ENCODE measurements around the gene APOBEC3C. TPM values are rescaled to one million over a fixed set of nuclear protein-coding genes. Genes with fewer than 3 reads are reported as not detected.
"Not testable (repeated sequence)": the region's sequence is repeated elsewhere in the genome, so short reads cannot be mapped to it uniquely, and the experiment has no call there.

Gene APOBEC3C
- total RNA-seq, 1 donor from 2014 or later: 4.2 TPM

GRCh38 chr22:38981005-38981991 is 32.8 kb upstream of the APOBEC3C start:
- H3K9me3 Mint-ChIP-seq (ENCODE audit: low read depth): peaks cover 9% of the 10 kb centered on the region

GRCh38 chr22:38981992-38982927 is 31.8 kb upstream of the APOBEC3C start, which contains the start of gene APOBEC3B:
Gene APOBEC3B (plus strand): TSS chr22:38982347. CDS start chr22:38982454, 107 bp downstream.
- H3K4me3 Mint-ChIP-seq (ENCODE audit: low read depth): peak within 1 kb of the TSS; percentile 19
- TF ChIP-seq CTCF (IDR thresholded peaks at IDR 0.05; ENCODE audit: unreplicated experiment): no peak
- H3K27ac Mint-ChIP-seq: peak within 1 kb of the TSS; percentile 95
- H3K27me3 Mint-ChIP-seq: no peaks in the 10 kb centered on the region
- peaks cover 5% of the 10 kb centered on the region for H3K9me3 Mint-ChIP-seq (ENCODE audit: low read depth)
- H3K36me3 Mint-ChIP-seq (ENCODE audit: insufficient read depth): peaks cover 3% of the 10 kb centered on the region
- DNase-seq (ENCODE audit: low spot score, unreplicated experiment): no peak
- H3K4me1 Mint-ChIP-seq (ENCODE audit: low read depth): peaks cover 6% of the 10 kb centered on the region

More at GRCh38 chr22:38981005-38981991, 32.8 kb upstream of the APOBEC3C start:
- peaks cover 3% of the 10 kb centered on the region for H3K36me3 Mint-ChIP-seq (ENCODE audit: insufficient read depth)
- TF ChIP-seq CTCF (IDR thresholded peaks at IDR 0.05; ENCODE audit: unreplicated experiment): peak; percentile 57
- no peak overlapping the region for H3K4me3 Mint-ChIP-seq (ENCODE audit: low read depth)
- H3K27ac Mint-ChIP-seq: peak overlapping the region; percentile 95
- no peak for DNase-seq (ENCODE audit: low spot score, unreplicated experiment)
- no peaks in the 10 kb centered on the region for H3K27me3 Mint-ChIP-seq
- peaks cover 6% of the 10 kb centered on the region for H3K4me1 Mint-ChIP-seq (ENCODE audit: low read depth)

- H3K36me3 Mint-ChIP-seq (ENCODE audit: insufficient read depth): peaks cover 3% of the 10 kb centered on the region
- TF ChIP-seq CTCF (IDR thresholded peaks at IDR 0.05; ENCODE audit: unreplicated experiment): no peak
- H3K9me3 Mint-ChIP-seq (ENCODE audit: low read depth): peaks cover 5% of the 10 kb centered on the region
- no peak overlapping the region for H3K4me3 Mint-ChIP-seq (ENCODE audit: low read depth)
- peak overlapping the region; percentile 8 for H3K27ac Mint-ChIP-seq
- no peak for DNase-seq (ENCODE audit: low spot score, unreplicated experiment)
- H3K4me1 Mint-ChIP-seq (ENCODE audit: low read depth): peaks cover 6% of the 10 kb centered on the region
- H3K27me3 Mint-ChIP-seq: peaks cover 4% of the 10 kb centered on the region
Observed at GRCh38 chr22:38984224-38984623, 29.8 kb upstream of the APOBEC3C start.

GRCh38 chr22:38984784-38985757 is 29.0 kb upstream of the APOBEC3C start:
- peak overlapping the region; percentile 91 for H3K27ac Mint-ChIP-seq
- not testable (repeated sequence) for H3K4me3 Mint-ChIP-seq (ENCODE audit: low read depth)

GRCh38 chr22:38986629-38987028 is 27.4 kb upstream of the APOBEC3C start:
- no peak for DNase-seq (ENCODE audit: low spot score, unreplicated experiment)
- H3K27ac Mint-ChIP-seq: no peak overlapping the region
- peaks cover 4% of the 10 kb centered on the region for H3K27me3 Mint-ChIP-seq
- no peak for TF ChIP-seq CTCF (IDR thresholded peaks at IDR 0.05; ENCODE audit: unreplicated experiment)
- H3K4me1 Mint-ChIP-seq (ENCODE audit: low read depth): peaks cover 4% of the 10 kb centered on the region
- H3K36me3 Mint-ChIP-seq (ENCODE audit: insufficient read depth): peaks cover 3% of the 10 kb centered on the region
- peaks cover 5% of the 10 kb centered on the region for H3K9me3 Mint-ChIP-seq (ENCODE audit: low read depth)
- H3K4me3 Mint-ChIP-seq (ENCODE audit: low read depth): no peak overlapping the region

More at GRCh38 chr22:38984784-38985757, 29.0 kb upstream of the APOBEC3C start:
- not testable (repeated sequence) for H3K9me3 Mint-ChIP-seq (ENCODE audit: low read depth); H3K36me3 Mint-ChIP-seq (ENCODE audit: insufficient read depth); DNase-seq (ENCODE audit: low spot score, unreplicated experiment); H3K4me1 Mint-ChIP-seq (ENCODE audit: low read depth); H3K27me3 Mint-ChIP-seq
